Measurements from ENCODE around the gene MTMR6. TPM values are rescaled to one million over a fixed set of nuclear protein-coding genes. Genes with fewer than 3 reads are reported as not detected.

MTMR6 gene
- total RNA-seq, 2 donors from 2014 or later, result 11.0 to 16.3 TPM

DNA sequence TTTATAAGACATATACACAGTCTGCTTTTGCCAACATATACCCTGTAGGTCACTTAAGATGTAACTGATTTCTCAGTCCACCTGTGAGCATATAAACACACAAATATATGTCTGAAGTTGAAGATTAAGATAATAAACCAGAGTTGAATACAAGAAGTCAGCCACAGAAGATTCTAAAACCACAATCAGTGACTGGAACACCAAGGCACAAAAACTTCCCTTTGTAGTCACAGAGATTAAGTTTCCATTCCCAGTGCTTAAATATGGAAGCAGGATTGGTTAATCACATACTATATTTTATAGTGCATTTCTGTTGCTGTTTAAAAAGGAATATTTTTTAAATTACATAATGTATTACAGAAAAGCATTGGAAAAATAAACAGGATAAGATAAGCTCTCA lies 39.9 kb downstream of the MTMR6 start:
- Histone ChIP-seq H3K36me3 (no peaks in the 10 kb centered on the region), H3K9me3 (no peaks in the 10 kb centered on the region), H3K27ac (no peak overlapping the region), H3K4me1 (no peaks in the 10 kb centered on the region), H3K27me3 (no peaks in the 10 kb centered on the region), H3K9ac (ENCODE audit: low read depth in 2 of 2, low read length in 2 of 2) (no peak overlapping the region), H3K4me3 (no peak overlapping the region)
- no peak for TF ChIP-seq CTCF (IDR thresholded peaks at IDR 0.05)
- intact Hi-C loops (cut with DNase I), result no loop called here
- DNase-seq, result no peak

DNA sequence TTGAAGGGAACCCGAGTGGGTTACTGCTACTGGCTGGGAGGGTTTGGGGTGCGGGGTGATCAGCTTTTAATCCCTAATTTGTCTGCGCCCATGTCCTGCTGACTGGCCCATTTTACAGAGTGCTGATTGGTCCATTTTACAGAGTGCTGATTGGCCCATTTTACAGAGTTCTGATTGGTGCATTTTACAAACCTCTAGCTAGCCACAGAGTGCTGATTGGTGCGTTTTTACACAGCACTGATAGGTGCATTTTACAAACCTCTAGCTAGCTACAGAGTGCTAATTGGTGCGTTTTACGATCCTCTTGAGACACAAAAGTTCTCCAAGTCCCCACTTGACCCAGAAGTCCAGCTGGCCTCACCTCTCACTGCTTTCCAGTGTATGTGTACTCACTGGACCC lies 43.2 kb downstream of the MTMR6 start:
- H3K9ac ChIP-seq (ENCODE audit: low read depth in 2 of 2, low read length in 2 of 2), result no peak overlapping the region
- H3K27me3 ChIP-seq, result no peaks in the 10 kb centered on the region
- TF ChIP-seq CTCF (IDR thresholded peaks at IDR 0.05), result no peak
- H3K36me3 ChIP-seq, result no peaks in the 10 kb centered on the region
- no peak overlapping the region for H3K4me3 ChIP-seq
- no peaks in the 10 kb centered on the region for H3K4me1 ChIP-seq
- DNase-seq, result no peak
- H3K9me3 ChIP-seq, result no peaks in the 10 kb centered on the region
- H3K27ac ChIP-seq, result no peak overlapping the region
- intact Hi-C loops (cut with DNase I), result no loop called here

GRCh38 chr13:25242956-25243355 lies 44.3 kb downstream of the MTMR6 start:
- Histone ChIP-seq H3K9me3 (no peaks in the 10 kb centered on the region), H3K27ac (no peak overlapping the region), H3K36me3 (no peaks in the 10 kb centered on the region), H3K4me1 (no peaks in the 10 kb centered on the region), H3K9ac (ENCODE audit: low read depth in 2 of 2, low read length in 2 of 2) (no peak overlapping the region), H3K27me3 (no peaks in the 10 kb centered on the region), H3K4me3 (no peak overlapping the region)
- no peak for TF ChIP-seq CTCF (IDR thresholded peaks at IDR 0.05)
- intact Hi-C loops (cut with DNase I), result no loop called here
- DNase-seq, result no peak

DNA sequence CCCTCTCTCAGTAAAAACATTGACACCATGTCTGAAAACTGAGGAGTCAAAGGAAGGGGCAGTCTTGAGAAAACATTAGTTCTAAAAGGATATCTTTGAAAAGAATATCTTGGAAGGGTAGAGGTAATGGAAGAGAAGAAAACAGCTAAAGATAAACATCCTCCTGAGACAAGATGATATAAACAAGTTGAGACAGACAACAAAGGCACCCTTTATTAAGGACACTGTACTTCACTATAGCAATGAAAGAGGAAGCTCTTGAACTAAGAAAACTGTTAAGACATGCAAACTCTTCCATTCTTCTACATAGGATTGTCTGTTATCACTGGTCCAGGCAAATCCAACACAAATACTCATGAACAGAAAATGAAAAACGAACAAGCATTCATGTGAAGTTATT lies 46.3 kb downstream of the MTMR6 start:
- intact Hi-C loops (cut with DNase I), result no loop called here
- no peak for DNase-seq
- Histone ChIP-seq H3K9ac (ENCODE audit: low read depth in 2 of 2, low read length in 2 of 2) (no peak overlapping the region), H3K27ac (no peak overlapping the region), H3K4me1 (no peaks in the 10 kb centered on the region), H3K4me3 (no peak overlapping the region), H3K36me3 (no peaks in the 10 kb centered on the region), H3K9me3 (no peaks in the 10 kb centered on the region), H3K27me3 (no peaks in the 10 kb centered on the region)
- no peak for TF ChIP-seq CTCF (IDR thresholded peaks at IDR 0.05)

GRCh38 chr13:25237083-25237482 lies 50.2 kb downstream of the MTMR6 start:
- no peak for DNase-seq
- TF ChIP-seq CTCF (IDR thresholded peaks at IDR 0.05), result no peak
- Histone ChIP-seq H3K9ac (ENCODE audit: low read depth in 2 of 2, low read length in 2 of 2) (no peak overlapping the region), H3K4me3 (no peak overlapping the region), H3K36me3 (no peaks in the 10 kb centered on the region), H3K4me1 (no peaks in the 10 kb centered on the region), H3K27me3 (no peaks in the 10 kb centered on the region), H3K27ac (no peak overlapping the region), H3K9me3 (no peaks in the 10 kb centered on the region)
- intact Hi-C loops (cut with DNase I), result no loop called here

GRCh38 chr13:25233861-25234260 lies 53.4 kb downstream of the MTMR6 start:
- intact Hi-C loops (cut with DNase I), result loop anchor here (5.0 kb wide), 1 partner anchor 143 kb away; no protein-coding TSS in a partner anchor
- Histone ChIP-seq H3K27ac (no peak overlapping the region), H3K27me3 (no peaks in the 10 kb centered on the region), H3K36me3 (no peaks in the 10 kb centered on the region), H3K4me1 (no peaks in the 10 kb centered on the region), H3K4me3 (no peak overlapping the region), H3K9ac (ENCODE audit: low read depth in 2 of 2, low read length in 2 of 2) (no peak overlapping the region), H3K9me3 (no peaks in the 10 kb centered on the region)
- no peak for DNase-seq
- TF ChIP-seq CTCF (IDR thresholded peaks at IDR 0.05), result no peak
